Fibroblast of mammary gland (primary cell): ENCODE measurements around the gene RNF125.

Experiments used
- DNase-seq: peaks from one replicate; pipeline ENCODE4 v3.0.0-alpha.2; 2010; ENCODE audit warnings: low read depth
- H3K4me3 ChIP-seq: 2 replicates; pipeline ENCODE4 v1.5.1; 2011; ENCODE audit warnings: low read depth, mild to moderate bottlenecking, low read length, moderate library complexity; ENCODE audit not compliant: control insufficient read depth
- TF ChIP-seq, protein P1 (sequence below): conservative IDR thresholded peaks from 2 replicates; pipeline ENCODE4 v1.5.1; 2011; ENCODE audit warnings: low read depth, low read length, inconsistent platforms; ENCODE audit not compliant: control insufficient read depth, insufficient read depth

Gene RNF125

DNA sequence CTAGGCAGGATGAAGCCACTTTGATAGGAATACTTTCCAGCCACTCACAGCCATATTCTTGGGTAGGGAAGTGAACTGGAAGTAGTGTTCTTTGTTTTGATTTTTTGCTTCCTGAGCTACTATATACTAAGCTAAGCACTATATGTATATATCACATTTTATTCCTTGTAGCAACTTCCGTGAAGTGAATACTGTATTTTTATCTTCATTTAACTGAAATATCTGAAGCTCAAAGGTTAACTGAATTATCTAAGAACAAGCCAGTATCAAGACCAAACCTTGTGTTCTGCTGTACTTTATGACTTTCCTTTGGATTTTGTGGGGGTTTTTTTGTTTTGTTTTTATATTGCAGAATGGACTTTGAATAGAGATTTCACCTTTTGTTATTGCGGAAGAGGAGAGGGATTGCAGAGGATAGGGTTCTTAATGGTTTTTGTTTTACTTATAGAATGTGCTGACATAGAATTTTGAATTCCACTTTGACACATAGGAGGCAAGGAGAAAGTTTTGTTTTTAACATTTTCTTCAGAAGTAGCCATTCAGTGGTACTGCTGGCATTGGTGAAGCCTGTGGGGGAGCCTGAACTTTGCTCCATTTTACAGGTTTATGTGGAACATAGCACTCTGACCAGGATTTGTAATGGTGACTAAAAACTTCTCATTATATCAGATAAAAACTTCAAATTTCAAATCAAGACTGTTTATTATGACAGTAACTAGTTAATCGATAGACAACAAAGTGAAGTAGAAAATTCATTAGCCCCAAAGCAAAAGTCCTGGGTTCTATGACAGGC lies 48.9 kb downstream of the RNF125 start:
- no peak overlapping the region for H3K4me3 ChIP-seq
- TF ChIP-seq, protein P1, sequence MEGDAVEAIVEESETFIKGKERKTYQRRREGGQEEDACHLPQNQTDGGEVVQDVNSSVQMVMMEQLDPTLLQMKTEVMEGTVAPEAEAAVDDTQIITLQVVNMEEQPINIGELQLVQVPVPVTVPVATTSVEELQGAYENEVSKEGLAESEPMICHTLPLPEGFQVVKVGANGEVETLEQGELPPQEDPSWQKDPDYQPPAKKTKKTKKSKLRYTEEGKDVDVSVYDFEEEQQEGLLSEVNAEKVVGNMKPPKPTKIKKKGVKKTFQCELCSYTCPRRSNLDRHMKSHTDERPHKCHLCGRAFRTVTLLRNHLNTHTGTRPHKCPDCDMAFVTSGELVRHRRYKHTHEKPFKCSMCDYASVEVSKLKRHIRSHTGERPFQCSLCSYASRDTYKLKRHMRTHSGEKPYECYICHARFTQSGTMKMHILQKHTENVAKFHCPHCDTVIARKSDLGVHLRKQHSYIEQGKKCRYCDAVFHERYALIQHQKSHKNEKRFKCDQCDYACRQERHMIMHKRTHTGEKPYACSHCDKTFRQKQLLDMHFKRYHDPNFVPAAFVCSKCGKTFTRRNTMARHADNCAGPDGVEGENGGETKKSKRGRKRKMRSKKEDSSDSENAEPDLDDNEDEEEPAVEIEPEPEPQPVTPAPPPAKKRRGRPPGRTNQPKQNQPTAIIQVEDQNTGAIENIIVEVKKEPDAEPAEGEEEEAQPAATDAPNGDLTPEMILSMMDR = no peak
- no peak for DNase-seq

DNA sequence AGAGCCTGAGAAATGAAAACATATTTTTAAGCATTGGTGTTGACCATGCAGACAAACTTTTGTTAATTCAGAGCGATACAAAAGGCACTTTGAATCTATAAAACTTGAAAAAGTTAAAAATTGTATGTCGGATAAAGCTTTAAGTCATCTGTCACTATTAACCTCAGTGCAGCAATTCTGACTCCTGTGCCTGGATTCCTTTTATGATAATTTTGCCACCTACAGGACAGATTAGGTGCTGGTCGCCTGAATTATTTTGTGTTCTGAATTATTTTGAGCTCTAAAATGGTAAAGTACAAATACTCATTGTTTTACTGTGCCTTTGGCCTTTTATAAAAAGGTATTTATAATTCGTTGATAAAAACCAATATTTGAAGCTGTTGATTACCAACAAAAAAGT lies 53.7 kb downstream of the RNF125 start:
- TF ChIP-seq, protein P1 = peak; percentile 26
- no peak overlapping the region for H3K4me3 ChIP-seq
- DNase-seq = no peak

DNA sequence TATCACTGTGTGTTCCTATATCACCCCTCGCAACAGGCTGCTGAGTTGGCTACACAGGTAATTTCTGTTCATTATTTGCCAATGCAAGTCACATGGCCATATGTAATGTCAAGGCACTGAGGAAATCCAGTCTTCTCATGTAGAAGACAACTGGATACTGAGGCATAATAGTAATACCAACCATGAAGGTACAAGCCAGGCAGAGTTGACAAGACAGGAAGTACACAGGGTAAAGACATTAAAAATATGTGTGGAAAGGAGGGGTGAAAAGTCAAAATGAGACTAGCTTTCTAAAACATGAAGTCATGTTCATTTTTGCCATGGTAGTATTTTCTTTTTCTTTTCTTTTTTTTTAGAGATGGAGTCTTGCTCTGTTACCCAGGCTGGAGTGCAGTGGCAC lies 55.6 kb downstream of the RNF125 start:
- DNase-seq = no peak
- TF ChIP-seq, protein P1 = no peak
- H3K4me3 ChIP-seq = no peak overlapping the region

DNA sequence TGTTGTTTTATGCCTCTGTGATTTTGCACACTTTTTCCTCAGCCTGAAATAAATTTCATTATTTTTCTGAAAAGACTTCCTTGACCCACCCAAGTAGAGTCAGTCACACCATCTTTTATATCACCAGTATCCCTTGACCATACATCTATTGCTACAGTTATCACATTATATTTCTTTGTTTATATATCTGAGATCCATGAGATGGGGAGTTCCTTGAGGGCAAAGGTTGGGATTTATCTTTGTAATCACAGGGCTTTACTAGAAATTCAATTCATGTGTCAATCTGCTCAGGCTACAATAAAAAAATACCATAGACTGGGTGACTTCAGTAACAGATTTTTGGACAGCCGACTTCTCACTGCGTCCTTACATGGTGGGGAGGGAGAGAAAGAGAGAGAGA lies 60.2 kb downstream of the RNF125 start:
- TF ChIP-seq, protein P1 = no peak
- H3K4me3 ChIP-seq = no peak overlapping the region
- DNase-seq = no peak

DNA sequence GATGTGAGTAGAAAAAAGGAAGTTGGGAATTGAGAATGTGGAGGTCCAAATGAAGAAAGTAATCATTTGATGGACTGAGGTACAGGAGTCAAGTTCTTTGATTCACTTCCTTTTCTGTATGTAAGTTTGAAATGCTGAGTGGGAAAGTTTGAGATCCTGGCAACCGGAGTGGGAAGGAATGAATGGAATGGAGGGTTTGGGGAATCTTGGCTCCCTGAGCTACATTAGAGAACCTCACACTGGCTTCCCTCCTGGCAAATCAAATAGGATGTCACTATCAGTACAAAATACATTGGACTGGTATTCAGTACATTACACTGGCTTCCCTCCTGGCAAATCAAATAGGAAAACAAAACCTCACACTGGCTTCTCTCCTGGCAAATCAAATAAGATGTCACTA lies 63.3 kb downstream of the RNF125 start:
- no peak overlapping the region for H3K4me3 ChIP-seq
- DNase-seq = no peak
- TF ChIP-seq, protein P1 = no peak

DNA sequence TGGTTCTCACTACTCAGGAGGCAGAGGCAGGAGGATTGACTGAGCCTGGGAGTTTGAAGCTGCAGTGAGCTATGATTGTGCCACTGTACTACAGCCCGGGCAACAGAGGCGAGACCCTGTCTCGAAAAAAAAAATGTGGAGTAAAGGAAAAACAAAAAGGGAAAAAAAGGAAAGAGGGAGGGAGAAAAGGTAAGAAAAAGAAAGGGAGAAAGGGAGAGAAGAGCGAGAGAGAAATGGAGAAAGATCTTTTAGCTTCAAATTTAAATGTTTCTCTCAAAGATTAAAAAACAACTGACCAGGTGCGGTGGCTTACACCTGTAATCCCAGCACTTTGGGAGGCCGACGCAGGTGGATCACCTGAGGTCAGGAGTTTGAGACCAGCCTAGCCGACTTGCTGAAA lies 65.2 kb downstream of the RNF125 start:
- no peak overlapping the region for H3K4me3 ChIP-seq
- TF ChIP-seq, protein P1 = no peak
- DNase-seq = no peak
